ENCODE data around the gene PPP1R18.
"Not testable (repeated sequence)": the region's sequence is repeated elsewhere in the genome, so short reads cannot be mapped to it uniquely, and the experiment has no call there.

Gene PPP1R18, protein sequence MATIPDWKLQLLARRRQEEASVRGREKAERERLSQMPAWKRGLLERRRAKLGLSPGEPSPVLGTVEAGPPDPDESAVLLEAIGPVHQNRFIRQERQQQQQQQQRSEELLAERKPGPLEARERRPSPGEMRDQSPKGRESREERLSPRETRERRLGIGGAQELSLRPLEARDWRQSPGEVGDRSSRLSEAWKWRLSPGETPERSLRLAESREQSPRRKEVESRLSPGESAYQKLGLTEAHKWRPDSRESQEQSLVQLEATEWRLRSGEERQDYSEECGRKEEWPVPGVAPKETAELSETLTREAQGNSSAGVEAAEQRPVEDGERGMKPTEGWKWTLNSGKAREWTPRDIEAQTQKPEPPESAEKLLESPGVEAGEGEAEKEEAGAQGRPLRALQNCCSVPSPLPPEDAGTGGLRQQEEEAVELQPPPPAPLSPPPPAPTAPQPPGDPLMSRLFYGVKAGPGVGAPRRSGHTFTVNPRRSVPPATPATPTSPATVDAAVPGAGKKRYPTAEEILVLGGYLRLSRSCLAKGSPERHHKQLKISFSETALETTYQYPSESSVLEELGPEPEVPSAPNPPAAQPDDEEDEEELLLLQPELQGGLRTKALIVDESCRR

DNA sequence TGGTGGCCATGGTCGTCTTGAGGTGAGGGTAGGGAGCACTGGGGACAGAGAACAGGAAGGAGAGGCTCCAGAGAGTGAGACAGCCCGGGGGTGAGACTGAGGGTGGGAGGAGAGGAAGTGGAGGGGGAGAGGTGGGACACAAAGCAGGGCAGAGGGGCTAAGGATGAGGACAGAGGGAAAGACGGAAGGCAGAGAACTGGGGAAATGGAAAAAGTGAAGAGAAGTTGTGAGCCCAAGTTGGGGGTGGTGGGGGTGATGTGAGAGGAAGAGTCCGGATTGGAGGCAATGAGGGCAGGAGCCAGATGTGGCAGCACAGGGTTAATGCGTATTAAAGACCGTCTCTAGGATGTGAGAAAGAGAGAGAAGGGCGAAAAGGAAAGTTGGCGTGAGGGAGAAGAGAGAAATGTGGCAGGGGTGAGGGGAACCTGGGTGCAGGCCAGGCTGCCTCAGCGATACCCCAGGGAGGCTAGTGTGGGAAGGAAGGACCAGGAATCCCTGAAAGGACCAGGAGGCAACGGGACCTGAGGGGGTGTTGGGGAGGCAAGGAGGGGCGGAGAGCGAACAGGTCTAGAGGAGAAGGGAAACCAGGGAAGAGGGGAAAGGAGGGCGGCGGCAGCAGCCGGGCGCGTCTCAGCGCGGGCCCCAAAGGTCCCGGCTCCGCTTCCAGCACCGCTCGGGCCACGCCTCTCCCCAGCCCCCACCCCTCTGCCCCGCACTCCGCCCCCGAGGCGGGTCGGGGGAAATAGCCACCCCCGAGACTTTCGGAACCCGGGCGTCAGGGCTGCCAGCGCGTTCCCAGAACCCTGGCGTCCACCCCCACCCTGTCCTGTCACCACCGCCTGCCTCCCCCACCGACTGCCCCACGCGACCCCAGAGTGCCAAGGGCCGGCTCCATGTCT lies at the start of gene PPP1R18:
PPP1R18 (minus strand) TSS at position 637 of the 899 bp plus-strand sequence; CDS start at position 10, 627 bp downstream.
- DNase-seq, result peak; percentile 87

DNA sequence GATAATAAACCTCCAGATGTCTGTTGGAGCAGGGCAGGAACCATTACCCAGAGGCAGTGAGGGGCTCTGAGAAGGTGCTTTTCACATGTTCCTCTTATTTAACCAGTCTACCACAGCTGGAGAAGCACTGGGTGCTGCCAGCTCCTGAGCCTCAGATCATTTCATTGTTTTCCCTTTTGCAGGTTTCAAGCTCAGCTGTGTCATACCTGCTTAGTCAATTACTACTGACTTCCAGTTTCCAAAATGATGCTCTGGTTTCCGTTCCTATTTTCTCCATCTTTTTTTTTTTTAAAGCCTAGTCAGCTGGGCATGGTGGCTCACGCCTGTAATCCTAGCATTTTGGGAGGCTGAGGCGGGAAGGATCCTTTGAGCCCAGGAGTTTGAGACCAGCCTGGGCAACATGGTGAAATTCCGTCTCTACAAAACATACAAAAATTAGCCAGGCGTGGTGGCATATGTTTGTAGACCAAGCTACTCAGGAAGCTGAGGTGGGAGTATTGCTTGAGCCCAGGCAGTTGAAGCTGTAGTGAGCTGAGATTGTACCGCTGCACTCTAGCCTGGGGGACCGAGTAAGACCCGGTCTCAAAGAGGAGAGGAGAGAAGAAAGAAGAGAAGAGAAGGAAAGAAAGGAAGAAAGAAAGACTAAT lies 49.3 kb upstream of the PPP1R18 start:
- no peak for DNase-seq

DNA sequence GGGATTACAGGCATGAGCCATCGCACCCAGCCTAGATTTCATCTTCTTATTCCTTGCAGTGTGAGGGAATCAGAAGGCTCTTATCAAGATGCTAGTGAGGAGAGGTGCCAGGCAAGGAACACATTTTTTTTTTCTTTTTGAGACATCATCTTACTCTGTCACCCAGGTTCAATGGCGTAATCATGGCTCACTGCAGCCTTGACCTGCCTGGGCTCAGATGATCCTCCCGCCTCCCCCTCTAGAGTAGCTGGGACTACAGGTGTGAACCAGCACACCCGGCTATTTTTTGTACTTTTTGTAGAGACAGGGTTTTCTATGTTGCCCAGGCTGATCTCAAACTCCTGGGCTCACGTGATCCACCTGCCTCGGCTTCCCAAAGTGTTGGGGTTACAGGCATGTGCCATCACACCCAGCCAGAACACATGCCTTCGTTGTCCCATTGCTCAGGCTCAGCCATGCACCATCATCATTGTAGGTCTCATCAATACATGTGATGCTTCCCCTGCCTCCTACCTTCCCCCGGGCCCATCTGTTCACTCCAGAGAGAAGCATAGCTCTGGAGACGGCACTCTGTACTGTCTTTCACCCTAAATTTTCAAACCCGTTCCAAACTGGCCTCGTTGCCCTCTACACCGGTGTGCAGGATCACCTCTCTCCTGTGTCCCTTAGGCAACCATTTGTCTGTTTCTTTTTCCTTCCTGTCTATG lies 45.9 kb upstream of the PPP1R18 start:
- DNase-seq, result no peak

DNA sequence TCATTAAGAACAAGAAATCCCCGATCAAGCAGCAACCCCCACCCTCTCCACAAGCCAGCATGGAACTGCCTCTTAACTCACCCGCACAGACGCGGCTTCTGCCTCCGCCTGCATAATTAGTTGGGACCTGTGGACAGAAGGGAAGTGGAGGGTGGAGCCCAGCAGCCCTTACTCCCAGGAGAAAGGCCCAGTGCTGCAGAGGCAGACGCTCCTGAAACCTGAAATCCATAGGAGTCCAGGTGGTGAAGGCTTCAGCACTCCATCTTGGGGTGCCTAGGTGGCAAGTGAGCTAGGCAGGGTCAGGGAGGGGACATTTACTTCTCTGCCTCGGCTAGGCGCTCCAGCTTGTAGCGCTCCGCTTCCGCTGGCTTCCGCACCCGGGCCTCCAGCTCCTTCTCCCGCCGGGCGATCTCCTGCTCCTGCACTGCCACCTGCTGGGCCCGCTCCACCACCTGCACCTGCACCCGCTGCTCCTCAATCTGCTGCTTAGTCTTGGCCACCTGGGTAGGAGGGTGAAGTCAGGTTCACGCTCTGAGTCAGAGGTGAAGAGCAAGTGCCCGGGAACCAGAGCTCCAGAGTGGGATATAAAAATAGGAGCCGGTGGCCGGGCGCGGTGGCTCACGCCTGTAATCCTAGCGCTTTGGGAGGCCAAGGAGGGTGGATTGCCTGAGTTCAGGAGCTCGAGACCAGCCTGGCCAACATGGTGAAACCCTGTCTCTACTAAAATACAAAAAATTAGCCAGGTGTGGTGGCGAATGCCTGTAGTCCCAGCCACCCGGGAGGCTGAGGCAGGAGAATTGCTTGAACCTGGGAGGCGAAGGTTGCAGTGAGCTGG lies 44.4 kb upstream of the PPP1R18 start:
- DNase-seq, result peak; percentile 92

DNA sequence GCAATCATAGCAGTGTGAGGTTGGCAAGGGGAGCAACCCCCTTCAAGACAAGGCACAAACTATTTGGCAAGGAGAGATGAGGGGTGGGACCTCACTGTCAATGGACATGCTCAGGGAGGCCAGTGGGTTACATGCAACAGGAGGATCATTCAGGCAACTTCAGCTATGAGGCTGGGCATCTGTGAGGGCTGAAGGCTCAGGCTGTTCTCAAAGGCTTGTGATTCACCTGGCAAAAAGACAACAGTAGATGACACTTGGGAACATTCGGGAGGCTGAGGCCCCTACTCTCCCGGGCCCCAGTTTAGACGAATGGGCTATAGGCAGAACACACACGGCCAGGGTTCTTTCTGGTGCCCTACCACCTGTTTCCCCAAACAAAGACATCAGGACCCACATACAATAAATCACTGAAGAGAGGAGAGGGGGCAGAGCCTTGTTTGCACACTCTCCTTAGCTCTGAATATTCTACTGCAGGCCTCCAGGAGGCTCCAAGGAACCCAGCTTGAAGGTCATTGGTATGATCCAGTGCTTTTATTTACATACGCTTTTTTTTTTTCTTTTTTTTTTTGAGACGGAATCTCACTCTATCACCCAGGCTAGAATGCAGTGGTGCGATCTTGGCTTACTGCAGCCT lies 41.6 kb upstream of the PPP1R18 start:
- no peak for DNase-seq

DNA sequence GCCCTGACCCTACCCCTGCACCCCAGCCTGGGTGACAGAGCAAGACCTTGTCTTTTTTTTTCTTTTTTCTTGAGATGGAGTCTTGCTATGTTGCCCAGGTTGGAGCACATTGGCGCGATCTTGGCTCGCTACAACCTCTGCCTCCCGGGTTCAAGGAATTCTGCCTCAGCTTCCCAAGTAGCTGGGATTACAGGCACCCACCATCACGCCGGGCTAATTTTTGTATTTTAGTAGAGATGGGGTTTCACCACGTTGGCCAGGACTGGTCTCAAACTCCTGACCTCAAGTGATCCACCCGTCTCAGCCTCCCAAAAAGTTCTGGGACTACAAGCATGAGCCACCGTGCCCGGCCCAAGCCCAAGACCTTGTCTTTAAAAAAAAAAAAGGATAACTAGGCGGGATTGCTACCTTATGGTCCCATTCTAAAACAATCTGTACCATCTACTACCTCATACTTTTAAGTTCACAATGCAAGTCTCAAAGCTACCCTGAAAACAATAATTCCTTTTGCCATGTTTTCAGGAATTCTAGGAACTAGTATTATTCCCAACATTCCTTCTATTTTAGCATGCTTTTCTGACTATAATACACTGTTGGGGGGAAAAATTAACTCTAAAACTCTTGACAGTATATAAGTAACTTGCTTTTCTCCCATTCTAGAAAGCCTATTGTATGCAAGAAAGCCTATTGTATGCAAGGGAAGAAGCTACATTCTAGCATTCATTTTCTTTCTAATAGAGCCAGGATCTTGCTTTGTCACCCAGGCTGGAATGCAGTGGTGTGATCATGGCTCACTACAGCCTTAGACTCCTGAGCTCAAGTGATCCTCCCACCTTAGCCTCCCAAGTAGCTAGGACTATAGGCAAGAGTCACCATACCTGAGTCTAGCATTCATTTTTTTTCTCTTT lies 40.3 kb upstream of the PPP1R18 start:
- DNase-seq, result no peak

DNA sequence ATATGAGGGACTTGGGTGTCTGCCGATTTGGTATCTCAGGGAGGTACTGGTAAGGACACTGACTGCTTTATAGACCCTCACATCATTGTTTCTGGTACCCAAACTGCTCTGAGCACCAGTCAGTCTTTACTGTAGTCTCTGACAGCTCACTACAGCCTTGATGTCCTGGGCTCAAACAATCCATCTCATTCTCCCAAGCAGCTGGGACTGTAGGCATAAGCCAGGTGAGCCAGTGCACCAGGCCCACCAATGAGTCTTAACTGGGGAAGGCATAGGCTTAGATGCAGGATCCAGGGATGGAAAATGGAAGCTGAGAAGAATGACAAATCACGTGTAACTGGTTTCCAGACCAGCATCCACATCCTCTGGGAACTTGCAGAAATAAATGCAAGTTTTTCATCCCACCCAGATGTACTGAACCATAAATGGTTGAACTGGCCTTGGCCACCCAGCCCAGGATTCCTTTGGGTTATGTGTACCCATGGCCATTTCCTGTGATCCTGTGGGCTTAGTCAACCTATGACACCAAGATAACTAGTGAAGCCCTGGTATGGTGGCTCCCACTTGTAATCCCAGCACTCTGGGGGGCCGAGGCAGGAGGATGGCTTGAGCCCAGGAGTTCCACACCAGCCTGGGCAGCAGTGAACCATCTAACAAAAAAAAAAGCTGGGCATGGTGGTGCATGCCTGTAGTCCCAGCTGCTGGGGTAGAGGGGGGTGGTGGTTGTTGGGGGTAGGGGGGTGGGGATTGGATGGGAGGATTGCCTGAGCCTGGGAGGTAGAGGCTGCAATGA lies 39.5 kb upstream of the PPP1R18 start:
- DNase-seq, result no peak

DNA sequence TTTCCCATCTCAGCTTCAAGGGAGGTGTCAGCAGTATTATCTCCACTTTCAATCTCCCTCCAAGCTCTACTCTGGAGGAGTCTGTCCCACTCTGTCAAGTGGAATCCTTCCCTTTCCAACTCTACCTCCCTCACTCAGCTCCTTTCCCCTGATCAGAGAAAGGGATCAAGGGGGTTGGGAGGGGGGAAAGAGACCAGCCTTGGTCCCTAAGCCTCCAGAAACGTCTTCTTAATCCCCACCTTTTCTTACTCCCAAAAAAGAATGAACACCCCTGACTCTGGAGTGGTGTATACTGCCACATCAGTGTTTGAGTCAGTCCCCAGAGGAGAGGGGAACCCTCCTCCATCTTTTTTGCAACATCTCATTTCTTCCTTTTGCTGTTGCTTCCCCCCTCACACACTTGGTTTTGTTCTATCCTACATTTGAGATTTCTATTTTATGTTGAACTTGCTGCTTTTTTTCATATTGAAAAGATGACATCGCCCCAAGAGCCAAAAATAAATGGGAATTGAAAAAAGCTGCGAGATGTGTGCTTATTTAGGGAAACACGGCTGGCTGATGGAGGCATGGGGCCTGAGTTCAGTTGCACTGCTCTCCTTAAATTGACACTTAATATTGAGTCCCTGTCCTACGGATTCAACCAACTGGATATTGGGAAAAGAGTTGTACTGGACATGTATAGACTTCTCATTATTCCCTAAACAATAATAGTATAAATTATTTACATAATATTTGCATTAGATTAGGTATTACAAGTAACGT lies 38.6 kb upstream of the PPP1R18 start:
- no peak for DNase-seq

DNA sequence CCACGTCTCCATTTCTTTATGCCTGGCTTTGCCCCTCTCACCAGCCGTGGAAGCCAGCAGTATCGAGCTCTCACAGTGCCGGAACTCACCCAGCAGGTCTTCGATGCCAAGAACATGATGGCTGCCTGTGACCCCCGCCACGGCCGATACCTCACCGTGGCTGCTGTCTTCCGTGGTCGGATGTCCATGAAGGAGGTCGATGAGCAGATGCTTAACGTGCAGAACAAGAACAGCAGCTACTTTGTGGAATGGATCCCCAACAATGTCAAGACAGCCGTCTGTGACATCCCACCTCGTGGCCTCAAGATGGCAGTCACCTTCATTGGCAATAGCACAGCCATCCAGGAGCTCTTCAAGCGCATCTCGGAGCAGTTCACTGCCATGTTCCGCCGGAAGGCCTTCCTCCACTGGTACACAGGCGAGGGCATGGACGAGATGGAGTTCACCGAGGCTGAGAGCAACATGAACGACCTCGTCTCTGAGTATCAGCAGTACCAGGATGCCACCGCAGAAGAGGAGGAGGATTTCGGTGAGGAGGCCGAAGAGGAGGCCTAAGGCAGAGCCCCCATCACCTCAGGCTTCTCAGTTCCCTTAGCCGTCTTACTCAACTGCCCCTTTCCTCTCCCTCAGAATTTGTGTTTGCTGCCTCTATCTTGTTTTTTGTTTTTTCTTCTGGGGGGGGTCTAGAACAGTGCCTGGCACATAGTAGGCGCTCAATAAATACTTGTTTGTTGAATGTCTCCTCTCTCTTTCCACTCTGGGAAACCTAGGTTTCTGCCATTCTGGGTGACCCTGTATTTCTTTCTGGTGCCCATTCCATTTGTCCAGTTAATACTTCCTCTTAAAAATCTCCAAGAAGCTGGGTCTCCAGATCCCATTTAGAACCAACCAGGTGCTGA lies 37.6 kb upstream of the PPP1R18 start:
- DNase-seq, result not testable (repeated sequence)

DNA sequence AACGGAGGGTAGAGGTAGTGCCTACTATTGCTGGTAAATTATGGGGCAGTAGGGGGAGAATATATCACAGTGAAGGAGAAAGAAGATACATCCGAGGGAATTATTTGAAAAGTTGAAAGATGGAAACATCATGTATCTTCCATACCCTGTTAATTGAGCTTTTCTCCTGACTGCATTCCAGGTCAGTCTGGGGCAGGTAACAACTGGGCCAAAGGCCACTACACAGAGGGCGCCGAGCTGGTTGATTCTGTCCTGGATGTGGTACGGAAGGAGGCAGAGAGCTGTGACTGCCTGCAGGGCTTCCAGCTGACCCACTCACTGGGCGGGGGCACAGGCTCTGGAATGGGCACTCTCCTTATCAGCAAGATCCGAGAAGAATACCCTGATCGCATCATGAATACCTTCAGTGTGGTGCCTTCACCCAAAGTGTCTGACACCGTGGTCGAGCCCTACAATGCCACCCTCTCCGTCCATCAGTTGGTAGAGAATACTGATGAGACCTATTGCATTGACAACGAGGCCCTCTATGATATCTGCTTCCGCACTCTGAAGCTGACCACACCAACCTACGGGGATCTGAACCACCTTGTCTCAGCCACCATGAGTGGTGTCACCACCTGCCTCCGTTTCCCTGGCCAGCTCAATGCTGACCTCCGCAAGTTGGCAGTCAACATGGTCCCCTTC lies 36.9 kb upstream of the PPP1R18 start:
- DNase-seq, result not testable (repeated sequence)

DNA sequence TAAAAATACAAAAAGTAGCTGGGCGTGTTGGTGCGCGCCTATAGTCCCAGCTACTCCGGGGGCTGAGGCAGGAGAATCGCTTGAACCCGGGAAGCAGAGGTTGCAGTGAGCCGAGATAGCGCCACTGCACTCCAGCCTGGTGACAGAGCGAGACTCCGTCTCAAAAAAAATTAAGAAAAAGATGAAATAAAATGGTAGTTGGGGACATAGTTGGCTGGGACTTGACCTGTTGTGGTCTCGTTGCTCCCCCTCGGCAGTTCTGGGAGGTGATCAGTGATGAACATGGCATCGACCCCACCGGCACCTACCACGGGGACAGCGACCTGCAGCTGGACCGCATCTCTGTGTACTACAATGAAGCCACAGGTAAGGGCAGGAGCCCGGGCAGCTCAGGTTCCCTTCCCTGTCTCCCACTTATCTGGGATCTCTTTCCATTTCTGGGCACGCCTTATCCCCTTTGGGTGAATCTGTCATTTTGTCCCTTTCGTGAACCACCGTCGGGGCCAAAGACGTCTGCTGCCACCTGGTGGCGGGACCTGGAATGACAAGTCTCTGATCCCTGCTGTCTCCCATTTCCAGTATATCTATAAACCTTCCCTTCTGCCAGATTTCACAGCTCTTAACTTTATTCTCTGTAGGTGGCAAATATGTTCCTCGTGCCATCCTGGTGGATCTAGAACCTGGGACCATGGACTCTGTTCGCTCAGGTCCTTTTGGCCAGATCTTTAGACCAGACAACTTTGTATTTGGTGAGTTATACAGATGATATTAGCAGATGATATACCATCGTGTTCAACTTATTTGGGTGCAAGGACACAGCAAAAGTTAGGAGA lies 36.1 kb upstream of the PPP1R18 start:
- peak; percentile 86 for DNase-seq

DNA sequence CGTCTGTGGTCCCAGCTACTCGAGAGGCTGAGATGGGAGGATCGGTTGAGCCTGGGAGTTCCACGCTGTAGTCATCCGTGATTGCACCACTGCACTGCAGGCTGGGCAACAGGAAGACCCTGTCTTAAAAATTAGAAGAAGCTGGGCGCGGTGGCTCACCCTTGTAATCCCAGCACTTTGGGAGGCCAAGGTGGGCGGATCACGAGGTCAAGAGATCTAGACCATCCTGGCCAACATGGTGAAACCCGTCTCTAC lies 35.5 kb upstream of the PPP1R18 start:
- DNase-seq, result not testable (repeated sequence)

DNA sequence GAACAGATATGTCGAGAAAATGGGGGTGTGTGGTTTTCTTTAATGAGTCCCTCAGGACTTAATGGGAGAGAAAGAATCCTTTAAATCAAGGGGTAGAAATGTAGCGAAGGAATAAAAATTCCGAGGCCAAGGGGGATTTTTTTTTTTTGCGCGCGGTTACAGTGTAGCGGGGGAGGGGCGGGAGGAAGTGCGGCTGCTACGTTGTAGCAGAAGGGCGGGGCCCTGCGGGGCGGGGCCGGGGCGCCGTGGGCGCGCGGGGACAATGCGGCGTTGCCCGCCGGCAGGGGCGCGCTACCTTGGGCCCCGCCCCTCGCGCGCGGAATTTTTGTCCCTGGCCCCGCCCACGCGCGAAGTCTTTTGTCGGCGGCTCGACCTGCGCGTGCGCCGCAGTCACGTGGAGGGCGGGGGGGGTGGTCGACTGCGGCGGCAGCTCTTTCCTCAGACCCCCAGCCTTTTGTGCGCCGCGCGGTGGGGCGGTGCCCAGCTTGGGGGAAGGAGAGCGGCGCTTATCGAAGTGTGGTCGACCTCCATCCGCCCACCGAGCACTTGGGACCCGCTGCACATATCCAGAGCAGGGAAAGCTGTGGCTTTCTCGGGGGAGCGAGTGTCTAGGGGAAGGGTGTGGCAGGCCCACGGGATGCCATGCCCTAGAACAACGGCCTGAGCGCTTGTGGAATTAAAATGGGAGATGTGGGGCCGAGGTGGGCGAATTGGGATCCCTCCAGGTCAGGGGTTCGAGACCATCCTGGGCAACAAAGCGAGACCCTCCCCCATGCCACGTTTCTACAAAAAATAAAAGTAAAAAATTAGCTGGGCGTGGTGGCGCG lies 35.0 kb upstream of the PPP1R18 start:
- peak; percentile 97 for DNase-seq

DNA sequence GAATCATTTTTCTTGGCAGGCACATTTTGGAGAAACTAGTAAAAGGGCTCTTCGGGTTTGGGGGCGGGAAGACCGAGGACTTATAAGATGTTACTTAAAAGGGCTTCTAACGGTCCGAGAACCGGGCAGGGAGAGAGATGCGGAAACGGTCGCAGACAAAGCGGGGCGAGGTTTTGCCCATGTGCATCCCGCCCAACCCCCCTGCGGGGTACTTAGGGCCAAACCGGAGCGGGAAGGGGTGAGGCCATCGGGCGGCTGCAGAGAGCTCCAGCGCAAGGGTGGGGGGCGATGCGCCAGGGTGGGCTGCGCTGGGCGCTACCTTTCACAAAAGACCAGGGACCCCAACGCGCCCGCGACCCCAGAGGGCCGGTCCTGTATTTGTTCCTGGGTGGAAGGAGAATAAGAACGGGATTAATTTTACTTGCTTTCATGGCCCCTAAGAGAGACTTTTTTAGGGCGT lies 34.3 kb upstream of the PPP1R18 start:
- peak; percentile 67 for DNase-seq

Measured in CD4-positive, alpha-beta T cell treated with Interleukin-6 for 4 hours (primary cell).